ENCODE results near the gene CYSRT1.

- TF ChIP-seq CTCF (IDR thresholded peaks at IDR 0.05) (no peak), POLR2A (IDR thresholded peaks at IDR 0.05) (no peak)
These were observed 33.1 kb upstream of the CYSRT1 start for GRCh38 chr9:137191691-137192447.
